Right hindlimb (tissue), 1 donor: ENCODE results near the gene GYPC.
"Not testable (repeated sequence)": the region's sequence is repeated elsewhere in the genome, so short reads cannot be mapped to it uniquely, and the experiment has no call there.

Source experiments
- DNase-seq: peaks from one replicate; pipeline ENCODE4 v3.0.0-alpha.2; 2018

Gene GYPC, protein sequence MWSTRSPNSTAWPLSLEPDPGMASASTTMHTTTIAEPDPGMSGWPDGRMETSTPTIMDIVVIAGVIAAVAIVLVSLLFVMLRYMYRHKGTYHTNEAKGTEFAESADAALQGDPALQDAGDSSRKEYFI

DNA sequence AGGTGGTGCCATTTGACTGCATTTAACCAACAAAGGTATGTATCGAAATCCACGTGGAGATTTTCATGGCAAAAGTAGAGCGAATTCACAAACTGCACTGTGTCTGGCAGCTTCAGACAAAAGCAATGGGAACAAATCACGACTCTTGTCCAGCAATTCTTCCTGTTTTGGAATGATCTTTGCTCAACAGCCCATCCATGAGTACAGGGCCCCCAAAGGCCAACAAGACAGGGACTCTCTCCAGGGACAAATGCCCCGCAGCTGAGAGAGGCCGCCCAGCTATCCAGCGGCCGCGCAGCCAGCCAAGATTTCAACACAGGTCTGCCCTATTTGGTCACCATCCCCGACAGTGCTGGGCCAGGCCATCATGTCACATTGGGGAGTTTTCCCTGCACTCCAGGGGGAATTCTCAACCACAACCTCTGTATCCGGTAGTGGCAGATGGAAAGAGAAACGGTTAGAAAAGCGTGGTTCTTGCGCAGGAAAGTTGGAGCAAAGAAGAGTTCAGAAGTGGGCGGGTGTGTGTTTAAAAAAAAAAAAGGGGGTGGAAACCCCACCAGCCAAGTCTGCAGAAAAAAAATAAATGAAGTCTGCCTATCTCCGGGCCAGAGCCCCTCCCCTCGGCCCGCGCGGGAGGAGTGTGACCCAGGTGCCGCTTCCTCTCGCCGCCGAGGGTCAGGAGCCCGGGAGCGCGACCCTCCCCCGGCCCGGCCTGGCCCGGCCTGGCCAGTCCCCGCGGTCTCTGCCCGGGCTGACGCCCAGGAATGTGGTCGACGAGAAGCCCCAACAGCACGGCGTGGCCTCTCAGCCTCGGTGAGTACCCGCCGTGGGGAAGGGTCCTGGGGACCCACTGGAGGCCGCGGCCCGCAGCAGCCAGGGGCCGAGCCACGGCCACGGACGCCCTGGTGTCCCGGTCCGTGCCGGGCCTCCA is at the start of gene GYPC:
Gene GYPC, plus strand, starts transcription at position 659 of the 931 bp plus-strand sequence. Its CDS starts 106 bp downstream, at position 765.
- DNase-seq = peak; percentile 72

DNA sequence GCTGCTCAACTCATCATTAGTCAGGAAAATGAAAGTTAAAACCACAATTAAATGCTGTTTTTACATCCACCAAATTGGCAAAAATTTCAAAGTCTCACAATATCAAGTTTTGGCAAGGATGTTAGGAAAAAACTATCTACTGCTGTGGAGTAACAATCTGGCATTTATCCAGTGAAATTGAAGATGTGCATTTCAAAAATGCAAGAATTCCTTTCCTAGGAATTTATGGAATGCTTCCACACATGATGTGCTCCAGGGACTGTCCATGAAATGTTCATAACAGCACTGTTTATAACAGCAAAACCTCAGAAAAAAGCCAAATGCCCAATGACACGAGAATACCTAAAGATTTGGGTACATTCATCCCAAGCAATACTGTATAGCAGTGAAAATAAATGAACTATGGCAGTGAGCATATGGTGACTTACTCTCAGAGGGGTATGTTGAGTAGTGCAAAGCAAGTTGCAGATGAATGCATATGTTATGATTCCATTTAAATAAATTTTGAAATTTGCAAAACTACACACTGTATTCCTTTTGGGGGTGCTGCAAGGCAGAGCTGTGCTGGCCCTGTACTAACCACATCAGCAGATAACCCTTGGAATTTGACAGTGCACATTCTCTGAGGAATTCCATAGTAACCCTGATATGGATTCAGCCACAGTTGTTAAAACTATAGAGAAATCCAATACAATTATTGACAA is 41.3 kb upstream of the GYPC start:
- no peak for DNase-seq

DNA sequence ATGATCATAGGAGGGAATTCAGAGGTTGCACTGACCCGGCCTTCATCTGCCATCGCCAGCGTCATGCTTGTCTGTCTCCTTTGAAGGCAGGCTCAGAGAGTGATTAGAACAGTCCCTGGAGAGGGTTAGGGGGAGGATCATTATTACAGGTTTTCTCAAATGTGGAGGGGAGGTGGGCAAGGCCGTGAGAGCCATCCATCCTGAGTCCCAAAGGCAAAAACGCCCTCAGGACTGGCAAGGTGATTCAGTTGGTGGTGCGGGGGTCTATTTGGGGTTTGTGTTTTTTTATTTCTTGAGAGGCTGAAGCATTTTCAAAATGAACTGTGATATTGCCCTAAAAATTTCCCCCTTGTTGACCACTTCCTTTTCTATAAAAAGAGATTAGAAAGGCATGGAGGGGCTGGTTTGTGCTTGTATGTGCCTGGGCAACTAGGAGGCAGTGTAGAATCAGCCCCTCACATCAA is 39.3 kb upstream of the GYPC start:
- no peak for DNase-seq

DNA sequence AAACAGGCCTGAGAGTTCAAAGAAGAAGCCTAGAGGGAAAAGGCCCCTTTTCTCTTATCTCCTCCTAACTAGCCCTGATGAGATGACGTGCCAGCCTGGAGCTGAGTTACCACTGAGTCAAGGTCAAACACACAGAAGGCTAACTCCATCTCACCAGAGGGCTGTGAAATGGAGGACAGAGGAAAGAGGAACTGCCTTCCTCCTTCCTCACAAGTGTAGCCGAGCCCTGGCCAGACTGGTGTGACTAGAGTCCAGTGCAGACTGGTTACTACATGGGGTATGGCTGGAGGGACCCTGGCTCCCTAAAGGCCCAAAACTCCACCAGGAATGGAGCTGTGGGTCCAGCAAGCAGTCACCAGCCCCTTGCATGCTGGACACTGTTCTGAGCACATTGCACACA is 35.7 kb upstream of the GYPC start:
- no peak for DNase-seq

DNA sequence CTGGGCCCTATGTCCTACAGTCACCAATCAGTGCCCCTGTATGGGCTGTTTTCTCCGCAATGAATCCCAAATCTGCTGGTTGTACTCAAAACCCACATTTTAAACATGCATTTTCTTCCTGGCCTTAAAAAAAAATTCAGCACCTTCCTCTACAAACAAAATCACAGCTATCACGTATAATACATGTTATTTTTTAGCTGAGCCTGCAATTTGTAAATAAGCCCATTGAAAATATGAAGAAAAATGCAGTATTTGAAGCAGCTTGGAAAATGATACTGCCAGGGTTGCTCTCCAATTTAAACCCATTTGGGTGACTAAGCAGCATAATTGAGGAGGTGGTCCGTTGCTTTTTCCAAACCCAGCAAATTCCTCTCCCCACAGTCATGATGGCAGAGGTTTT is 33.0 kb upstream of the GYPC start:
- DNase-seq = no peak

DNA sequence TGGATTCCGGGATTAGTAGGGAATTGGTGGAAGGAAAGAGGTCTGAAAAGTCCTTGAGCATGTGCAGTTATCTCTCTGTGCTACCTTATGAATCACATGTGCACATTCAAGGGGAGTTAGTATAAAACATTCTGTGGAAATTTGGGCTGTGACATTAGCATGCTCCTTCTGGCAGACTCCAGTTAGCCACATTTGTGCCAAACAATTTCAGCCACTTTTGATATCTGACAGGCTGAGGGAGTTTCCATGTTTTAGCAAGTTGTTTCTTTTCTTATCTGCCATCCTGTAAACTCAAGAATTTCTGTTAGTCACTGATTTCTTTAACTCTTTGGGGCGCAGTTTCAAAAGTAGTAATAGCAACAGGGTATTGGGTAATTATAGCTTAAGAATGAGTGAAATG is 28.3 kb upstream of the GYPC start:
- no peak for DNase-seq

DNA sequence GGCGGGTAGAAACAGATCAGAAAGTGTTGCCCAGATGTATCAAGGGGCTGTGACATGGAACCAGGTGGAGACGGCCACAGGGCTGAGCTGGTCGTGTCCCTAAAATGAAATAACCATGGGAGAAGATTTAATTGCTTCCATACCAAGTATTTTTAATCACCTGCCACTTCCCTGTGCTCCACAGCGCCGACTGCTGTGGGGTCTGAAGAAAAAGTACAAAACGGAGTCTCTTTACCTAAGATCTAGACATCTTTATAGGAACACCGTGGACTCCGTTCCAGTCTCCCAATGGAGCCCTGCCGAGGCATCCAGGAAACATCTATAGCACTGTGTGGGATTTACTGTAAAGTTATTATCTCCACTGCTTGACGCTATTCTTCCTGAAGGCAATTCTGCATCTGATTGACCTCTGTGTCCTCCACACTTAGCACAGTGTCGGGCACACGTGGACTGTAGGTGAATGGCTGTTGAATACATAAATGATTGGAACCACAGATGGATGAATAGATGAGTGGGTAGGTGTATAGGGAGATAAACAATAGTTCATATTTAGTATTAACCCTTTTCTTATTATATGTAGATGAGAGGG is 21.6 kb upstream of the GYPC start:
- no peak for DNase-seq

DNA sequence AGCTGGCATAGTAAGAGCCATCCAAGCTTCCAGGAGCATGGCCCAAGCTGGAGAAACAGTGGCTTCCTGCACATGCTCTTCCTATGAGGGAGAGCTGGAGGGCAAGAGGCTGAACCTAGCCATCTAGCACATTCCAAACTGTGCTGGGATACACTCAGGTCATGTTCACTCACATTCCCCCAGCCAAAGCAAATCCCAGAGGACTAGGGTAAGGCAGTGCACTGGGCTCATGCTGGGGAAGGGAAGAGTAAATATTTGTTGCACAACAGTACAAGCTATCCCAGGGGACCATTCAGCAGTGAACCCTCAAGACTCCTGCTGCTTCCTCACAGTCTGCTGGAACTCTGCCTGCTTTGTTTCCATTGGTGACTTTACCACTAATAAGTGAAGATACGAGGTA is 20.7 kb upstream of the GYPC start:
- DNase-seq = no peak

DNA sequence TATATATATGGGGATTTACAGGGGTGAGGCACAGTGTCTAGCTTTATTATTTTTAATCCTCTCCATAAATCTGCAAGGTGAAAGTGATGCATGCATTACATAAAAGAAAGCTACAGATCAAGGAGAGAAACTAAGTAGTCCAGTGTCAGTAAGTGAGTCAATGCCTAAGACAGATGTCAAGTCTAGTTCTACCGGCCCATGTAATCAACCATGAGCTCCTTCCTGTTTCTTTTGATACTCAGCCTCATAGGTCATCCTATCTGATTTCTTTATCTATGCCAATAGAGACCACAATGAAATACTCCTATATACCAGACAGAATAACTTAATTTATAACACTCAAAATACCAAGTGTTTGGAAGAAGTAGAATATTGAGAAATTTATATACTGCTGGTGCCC is 20.2 kb upstream of the GYPC start:
- no peak for DNase-seq

DNA sequence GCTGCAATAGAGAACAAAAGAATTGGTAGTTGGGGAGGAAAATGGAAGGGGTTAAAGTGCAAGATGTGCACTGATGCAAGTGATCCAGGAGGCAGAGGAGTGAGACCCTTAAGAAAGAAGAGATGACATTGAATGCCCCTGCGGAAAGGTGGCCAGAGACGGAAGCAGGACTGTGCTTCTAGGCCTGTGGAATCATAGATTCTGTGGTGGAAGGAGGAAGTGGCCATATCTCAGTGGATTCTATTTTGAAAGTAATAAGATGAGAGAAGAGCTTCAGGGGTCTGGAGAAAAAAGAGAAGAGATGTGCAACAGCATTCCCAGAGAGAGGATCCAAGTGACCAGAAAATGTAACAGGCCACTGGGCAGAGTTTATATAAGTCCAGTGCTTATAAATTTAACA is 18.6 kb upstream of the GYPC start:
- DNase-seq = no peak

DNA sequence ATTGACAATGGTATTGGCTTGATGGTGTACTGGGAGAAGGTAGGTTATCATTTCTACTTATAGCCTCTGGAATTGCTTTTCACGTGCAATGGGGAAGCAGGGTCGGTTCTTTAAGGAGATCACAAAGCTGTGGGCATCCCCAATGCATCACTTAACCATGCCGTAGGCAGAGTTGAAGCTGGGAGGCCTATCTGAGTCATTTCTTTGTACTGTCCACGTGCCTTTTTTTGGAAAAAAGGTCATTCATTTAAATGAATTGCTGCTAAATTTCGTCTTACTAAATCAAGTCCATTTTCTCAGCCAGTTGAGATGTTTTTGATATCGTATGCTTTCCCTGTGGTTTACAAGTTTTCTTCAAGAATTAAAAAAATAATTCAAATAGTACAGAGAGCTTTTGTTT is 17.2 kb upstream of the GYPC start:
- no peak for DNase-seq

DNA sequence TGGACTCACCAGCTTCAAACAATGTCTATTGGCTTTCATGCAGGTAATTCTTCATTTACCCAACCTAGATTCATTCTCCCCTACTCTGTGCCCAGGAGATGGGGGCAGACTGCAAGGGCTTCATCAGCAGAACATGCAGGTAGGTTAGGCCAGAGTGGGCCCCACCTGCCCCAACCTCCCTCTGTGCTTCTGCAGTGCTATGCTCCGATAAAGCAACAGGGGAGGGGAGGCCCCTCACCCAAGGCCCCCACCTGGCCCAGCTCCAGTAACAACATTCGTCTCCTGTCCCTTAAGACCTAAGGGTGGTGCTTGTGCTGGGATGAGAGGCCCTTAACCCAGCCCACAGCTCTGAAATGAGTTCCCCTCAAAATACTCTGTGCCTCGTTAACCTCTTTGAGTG is 16.7 kb upstream of the GYPC start:
- DNase-seq = no peak

DNA sequence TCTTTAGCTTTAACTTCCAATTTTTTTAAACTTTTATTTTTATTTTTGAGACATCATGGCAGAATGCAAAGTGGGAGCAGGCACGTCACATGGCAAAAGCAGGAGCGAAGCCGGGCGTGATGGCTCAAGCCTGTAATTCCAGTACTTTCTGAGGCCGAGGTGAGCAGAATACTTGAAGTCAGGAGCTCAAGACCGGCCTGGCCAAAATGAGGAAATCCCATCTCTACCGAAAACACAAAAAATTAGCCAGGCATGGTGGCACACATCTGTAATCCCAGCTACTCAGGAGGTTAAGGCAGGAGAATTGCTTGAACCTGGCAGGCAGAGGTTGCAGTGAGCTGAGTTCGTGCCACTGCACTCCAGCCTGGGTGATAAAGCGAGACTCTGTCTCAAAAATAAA is 14.7 kb upstream of the GYPC start:
- DNase-seq = not testable (repeated sequence)

DNA sequence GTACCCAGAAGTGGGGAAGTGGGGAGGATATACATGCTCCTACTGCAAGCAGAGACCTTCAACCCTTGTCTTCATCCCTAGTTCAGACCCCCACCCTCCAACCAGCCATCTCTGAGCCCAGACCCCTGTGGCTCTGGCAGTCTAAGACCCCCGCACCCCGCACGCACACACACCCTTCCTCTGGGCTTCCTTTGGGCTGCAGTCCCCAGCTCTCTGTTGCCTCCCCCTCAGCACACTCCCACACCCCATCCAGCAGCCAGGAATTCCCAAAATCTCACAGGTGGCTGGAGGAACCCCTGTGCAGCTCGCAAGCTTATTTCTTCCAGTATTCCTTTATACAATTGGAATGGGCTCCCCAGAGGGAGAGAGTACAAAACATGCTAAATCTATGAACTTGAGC is 13.9 kb upstream of the GYPC start:
- DNase-seq = no peak

DNA sequence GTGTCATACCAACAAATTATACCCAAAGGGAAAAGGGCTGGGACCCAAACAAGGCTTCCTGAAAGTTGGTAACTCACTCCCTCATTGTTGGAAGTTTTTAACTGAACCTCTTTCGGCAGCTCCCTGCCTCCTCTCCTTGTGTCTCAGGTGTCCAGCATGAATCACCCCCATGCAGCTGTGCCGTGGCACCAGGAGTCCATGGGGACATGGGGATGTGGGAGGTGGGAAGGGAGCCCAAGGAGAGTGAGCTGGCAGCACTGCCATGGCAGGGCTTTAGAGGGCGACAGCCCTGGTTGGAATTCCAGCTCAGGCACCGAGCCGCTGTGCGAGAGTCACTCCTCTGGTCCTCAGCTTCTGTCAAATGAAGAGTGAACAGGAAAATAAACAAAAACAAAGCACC is 12.5 kb upstream of the GYPC start:
- no peak for DNase-seq

DNA sequence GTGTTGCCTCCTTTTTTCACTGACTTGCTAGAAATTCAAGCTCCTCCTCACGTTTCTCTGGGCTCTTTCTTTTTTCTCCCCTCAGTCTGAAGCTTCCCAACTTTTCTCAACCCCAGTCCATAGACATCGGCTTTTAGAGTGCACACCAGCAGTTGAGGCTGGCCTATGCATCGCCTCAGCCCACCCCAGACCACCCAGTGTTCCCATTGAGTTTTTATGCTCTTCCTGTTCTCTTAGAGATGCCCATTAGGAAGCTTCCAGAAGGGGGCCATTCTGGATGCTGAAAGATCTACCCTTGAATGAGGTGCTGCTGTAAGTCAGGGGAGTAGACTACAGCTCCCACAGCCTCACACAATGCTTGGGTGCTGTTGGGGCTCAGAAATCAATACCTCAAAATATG is 12.0 kb upstream of the GYPC start:
- no peak for DNase-seq

DNA sequence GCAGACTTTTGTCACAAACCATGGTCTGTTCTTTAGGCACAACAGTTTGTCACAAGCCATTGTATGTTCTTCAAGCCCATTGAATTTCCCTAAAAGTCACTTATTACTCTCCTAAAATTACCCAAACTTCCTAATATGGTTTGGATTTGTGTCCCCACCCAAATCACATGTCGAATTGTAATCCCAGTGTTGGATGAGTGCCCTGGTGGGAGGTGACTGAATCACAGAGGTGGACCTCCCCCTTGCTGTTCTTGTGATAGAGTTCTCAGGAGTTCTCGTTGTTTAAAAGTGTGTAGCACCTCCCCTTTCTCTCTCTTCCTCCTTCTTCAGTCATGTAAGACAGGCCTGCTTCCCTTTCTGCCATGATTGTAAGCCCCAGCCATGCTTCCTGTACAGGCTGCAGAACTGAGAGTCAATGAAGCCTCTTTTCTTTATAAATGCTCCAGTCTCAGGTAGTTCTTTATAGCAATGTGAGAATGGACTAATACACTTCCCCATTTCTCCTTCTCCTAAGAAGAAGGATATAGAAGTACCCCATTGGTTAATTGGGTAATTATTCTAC is 11.2 kb upstream of the GYPC start:
- no peak for DNase-seq

DNA sequence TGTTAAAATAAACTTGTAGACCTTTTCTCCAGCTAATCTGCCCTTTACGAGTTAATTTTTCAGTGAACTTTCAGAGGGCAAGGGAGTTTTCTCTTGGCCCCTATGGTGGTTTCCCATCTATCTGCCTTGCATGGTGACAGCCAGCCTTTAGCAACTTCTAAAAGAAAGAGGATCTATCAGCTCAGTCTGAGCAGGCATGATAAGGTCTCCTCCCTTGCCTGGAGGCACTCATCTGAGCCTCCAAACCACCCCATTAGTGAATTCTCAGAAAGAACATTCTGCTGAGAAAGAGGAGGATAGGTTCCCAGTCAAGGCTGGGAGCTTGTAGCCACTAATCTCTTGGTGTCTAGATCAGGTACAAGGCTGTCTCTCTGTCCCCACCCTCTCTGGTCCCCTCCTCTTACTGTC is 10.7 kb upstream of the GYPC start:
- DNase-seq = no peak

DNA sequence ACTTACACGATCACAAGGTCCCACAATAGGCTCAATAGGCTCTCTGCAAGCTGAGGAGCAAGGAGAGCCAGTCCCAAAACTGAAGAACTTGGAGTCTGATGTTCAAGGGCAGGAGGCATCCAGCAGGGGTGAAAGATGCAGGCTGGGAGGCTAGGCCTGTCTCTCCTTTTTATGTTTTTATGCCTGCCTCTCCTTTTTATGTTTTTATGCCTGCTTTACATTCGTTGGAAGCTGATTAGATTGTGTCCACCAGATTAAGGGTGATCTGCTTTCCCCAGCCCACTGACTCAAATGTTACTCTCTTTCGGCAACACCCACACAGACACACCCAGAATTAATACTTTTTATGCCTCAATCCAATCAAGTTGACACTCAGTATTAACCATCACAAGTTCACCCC is 9.9 kb upstream of the GYPC start:
- no peak for DNase-seq

DNA sequence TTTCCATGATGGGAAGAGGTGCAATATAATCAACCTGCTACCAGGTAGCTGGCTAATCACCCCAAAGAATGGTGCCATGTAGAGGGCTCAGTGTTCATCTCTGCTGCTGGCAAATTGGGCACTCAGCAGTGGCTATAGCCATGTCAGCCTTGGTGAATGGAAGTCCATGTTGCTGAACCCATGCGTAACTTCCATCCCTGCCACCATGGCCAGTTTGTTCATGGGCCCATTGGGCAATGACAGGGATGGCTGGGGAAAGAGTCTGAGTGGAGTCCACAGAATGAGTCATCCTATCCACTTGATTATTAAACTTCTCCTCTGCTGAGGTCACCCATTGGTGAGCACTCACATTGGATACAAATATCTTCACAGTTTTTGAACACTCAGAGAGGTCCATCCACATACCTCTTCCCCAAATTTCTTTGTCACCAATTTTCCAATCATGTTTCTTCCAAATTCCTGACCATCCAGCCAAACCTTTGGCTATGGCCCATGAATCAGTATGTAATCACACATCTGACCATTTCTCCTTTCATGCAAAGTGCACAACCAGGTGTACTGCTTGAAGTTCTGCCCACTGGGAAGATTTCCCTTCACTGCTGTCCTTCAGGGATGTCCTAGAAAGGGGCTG is 8.1 kb upstream of the GYPC start:
- DNase-seq = not testable (repeated sequence)

DNA sequence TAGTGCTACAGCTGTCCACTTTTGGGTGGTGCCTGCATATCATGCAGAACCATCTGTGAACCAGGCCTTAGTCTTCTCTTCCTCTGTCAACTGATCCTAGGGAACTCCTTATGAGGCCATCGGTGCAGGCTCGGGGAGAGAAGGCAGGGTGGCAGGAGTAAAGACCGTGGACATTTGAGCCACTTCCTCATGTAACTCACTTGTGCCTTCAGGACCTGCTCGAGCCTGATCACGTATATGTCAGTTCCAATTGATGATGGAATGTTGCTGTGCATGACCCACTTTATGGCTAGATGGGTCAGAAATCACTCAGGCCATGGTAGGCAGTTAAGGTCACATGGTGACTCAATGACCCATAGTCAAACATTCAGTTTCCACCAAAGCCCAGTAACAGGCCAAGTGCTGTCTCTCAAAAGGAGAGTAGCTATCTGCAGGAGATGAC is 7.6 kb upstream of the GYPC start:
- not testable (repeated sequence) for DNase-seq

DNA sequence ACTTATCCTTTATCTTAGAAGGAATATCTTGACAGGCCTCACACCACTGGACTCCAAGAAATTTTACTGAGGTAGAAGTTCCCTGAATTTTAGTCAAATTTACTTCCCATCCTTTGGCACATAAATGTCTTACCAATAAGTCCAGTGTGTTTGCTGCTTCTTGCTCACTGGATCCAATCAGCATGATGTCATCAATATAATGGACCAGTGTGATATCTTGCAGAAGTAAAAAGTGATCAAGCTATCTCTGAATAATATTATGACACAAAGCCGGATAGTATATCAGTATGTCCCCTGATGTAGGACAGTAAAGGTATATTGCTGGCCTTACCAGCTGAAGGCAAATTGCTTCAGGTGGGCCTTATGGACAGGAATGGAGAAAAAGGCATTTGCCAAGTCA is 6.9 kb upstream of the GYPC start:
- no peak for DNase-seq

DNA sequence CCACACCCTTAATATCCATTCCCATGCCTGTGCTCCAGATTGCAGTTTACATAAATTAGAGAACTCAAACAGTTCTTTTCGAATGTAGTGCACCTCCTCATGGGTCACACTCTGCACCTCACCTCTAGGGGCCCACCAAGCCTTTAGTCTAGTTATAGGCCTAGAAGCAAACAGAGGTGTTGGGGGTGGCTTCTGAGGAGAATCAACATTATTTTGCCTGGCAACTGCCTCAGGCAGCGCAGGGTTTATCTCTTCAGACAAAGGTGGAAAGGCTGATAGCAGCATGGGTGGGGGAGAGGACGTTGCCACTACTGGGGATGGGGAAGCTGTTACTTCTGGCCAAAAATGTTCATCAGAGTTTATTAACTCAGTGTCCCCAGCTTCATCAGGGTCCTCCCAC is 5.0 kb upstream of the GYPC start:
- DNase-seq = no peak
